ENCODE data around the gene COL4A2.

COL4A2 gene

DNA sequence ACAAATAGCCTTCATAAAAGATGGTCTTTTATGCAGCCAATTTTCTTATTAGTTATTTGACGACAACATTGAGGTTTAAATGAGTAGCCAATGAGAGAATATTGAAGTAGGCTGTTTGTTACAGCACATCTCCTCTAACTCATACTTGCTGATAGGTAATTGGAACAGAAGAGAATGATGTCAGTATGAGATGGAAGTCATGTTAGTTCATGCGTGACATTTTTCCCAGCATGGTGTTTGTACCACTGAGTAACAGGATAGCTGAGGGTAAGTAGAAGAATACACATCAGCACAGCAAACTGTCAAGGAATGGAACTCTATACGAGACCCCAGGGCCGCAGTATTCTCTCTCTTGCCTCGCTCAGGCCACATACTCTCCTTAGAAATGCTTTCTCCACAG, 37.2 kb downstream of the COL4A2 start:
- no peak overlapping the region for H3K4me3 ChIP-seq (ENCODE audit: low read depth, low read length)
- no peak for TF ChIP-seq CTCF (IDR thresholded peaks at IDR 0.05; ENCODE audit: insufficient read depth, low read depth, low read length, missing control alignments)
- no peak for DNase-seq (ENCODE audit: low read depth)

DNA sequence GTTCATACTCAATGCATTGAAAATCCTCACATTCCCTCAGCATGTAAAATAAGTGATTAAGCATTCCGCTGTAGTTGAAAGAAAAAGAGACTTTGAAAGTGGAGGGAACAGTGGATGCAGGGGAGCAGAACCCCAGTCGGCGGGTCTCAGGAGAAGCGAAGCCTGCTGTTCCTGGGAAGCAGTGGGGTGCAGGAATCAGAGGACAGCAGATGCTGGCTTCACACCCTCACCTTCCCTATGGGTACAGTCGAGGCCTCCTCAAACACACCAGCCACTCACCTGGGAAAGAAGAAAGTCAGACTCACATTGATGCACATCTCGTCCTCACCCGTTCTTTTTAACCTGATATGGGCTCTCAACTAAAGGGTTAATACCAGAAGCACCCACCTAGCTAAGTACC, 38.2 kb downstream of the COL4A2 start:
- no peak overlapping the region for H3K4me3 ChIP-seq (ENCODE audit: low read depth, low read length)
- TF ChIP-seq CTCF (IDR thresholded peaks at IDR 0.05; ENCODE audit: insufficient read depth, low read depth, low read length, missing control alignments), result no peak
- DNase-seq (ENCODE audit: low read depth), result no peak

- no peak overlapping the region for H3K4me3 ChIP-seq (ENCODE audit: low read depth, low read length)
- TF ChIP-seq CTCF (IDR thresholded peaks at IDR 0.05; ENCODE audit: insufficient read depth, low read depth, low read length, missing control alignments), result no peak
- no peak for DNase-seq (ENCODE audit: low read depth)
These were observed 38.6 kb downstream of the COL4A2 start for GRCh38 chr13:110345701-110346100.

DNA sequence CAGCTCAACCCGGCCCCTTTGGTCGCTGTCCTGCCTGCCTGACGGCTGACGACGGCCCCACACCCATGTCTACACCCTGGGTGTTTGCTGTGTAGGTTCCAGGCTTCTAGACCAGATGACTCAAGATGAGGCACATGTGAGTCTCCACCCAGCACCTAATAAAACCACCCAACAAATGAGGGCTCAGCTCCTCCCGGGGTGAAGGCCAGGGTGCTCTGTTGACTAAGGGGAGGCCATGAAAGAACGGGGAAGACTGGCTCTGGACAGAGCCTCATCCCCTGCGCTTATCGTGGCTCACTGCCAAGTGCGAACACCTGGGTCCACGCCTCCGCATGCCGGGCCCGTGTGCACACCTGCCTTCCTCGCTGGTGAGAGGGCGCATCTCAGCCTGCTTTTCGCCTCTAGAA, 39.6 kb downstream of the COL4A2 start:
- no peak overlapping the region for H3K4me3 ChIP-seq (ENCODE audit: low read depth, low read length)
- no peak for DNase-seq (ENCODE audit: low read depth)
- no peak for TF ChIP-seq CTCF (IDR thresholded peaks at IDR 0.05; ENCODE audit: insufficient read depth, low read depth, low read length, missing control alignments)

DNA sequence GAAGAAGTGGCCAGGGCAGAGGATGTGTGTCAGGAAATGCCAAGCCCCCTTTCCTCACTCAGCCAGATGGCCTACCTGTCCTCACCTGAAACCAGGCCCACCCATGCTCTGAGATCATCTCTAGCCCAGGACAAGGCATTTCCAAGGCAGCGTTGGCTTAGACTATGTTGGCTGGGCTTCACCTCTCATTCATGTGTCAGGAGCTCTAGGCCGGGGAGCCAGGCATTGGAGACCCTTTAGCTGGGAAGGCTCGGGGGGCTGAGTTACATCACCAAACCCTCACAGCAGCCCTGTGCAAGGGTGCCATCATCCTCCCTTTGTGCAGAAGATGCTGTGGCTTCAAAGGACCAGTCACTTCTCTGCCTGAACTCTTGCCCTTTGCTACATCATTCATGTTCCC, 40.0 kb downstream of the COL4A2 start:
- H3K4me3 ChIP-seq (ENCODE audit: low read depth, low read length), result no peak overlapping the region
- TF ChIP-seq CTCF (IDR thresholded peaks at IDR 0.05; ENCODE audit: insufficient read depth, low read depth, low read length, missing control alignments), result no peak
- DNase-seq (ENCODE audit: low read depth), result no peak

GRCh38 chr13:110347535-110348308, 40.6 kb downstream of the COL4A2 start:
- no peak for DNase-seq (ENCODE audit: low read depth)
- H3K4me3 ChIP-seq (ENCODE audit: low read depth, low read length), result no peak overlapping the region
- no peak for TF ChIP-seq CTCF (IDR thresholded peaks at IDR 0.05; ENCODE audit: insufficient read depth, low read depth, low read length, missing control alignments)
